Rectal smooth muscle tissue (tissue), 1 donor: ENCODE measurements around the gene ARSG.

Experiments used
- H3K27ac ChIP-seq: one replicate; pipeline ENCODE4 v1.7.0; 2013; ENCODE audit warnings: low read depth, low read length, inconsistent platforms
- H3K27me3 ChIP-seq: one replicate; pipeline ENCODE4 v1.7.0; 2013; ENCODE audit warnings: low read length; ENCODE audit not compliant: control insufficient read depth, insufficient read depth
- H3K36me3 ChIP-seq: one replicate; pipeline ENCODE4 v1.7.0; 2013; ENCODE audit warnings: low read length; ENCODE audit not compliant: control insufficient read depth, insufficient read depth
- H3K4me1 ChIP-seq: one replicate; pipeline ENCODE4 v1.7.0; 2013; ENCODE audit warnings: low read length; ENCODE audit not compliant: control insufficient read depth, insufficient read depth
- H3K4me3 ChIP-seq: one replicate; pipeline ENCODE4 v1.7.0; 2013; ENCODE audit warnings: low read length
- H3K9ac ChIP-seq: one replicate; pipeline ENCODE4 v1.7.0; 2013; ENCODE audit warnings: low read length

ARSG gene

DNA sequence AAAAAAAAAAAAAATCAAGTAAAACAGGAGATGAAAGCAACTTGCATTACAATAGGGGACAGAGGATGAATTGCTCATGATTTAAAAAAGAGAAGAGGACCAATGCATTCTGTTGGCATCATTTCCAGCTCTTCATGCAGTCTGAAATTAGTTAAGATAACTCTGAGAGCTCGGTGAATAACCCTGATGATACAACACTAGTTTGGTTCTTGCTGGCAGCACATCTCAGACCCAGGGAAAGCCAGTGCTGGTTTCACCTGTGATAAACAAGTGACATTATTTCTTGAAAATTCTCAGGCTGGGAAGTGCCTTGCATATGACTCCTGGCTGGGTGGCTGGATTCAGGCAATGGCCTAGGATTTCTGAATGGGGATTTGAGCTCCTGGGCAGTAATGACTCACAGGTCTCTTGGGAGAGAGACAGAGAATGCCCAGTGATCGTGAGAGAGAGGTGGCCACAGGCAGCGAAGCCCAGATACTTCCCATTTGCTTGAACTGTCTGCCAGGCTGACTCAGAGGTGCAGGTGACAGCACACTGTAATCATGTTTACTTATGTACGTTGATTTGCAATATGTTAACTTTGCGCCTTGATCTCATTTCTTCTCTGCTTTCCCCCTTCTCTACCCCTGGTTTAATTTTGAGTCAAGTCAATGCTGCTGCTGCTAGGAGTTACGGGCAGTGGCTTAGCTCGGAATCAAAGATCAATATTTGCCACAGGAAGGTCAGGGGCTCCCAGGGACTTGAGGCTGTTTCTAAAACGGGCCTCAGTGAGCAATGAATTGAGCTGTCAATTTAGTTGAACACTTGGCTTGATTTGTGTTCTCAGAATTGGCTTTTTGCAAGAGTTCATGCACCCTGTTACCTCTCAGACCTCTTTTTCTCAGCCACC lies 27.1 kb downstream of the ARSG start:
- H3K27ac ChIP-seq: no peak overlapping the region
- no peaks in the 10 kb centered on the region for H3K36me3 ChIP-seq
- H3K4me1 ChIP-seq: no peaks in the 10 kb centered on the region
- H3K27me3 ChIP-seq: no peaks in the 10 kb centered on the region
- no peak overlapping the region for H3K4me3 ChIP-seq
- H3K9ac ChIP-seq: no peak overlapping the region

DNA sequence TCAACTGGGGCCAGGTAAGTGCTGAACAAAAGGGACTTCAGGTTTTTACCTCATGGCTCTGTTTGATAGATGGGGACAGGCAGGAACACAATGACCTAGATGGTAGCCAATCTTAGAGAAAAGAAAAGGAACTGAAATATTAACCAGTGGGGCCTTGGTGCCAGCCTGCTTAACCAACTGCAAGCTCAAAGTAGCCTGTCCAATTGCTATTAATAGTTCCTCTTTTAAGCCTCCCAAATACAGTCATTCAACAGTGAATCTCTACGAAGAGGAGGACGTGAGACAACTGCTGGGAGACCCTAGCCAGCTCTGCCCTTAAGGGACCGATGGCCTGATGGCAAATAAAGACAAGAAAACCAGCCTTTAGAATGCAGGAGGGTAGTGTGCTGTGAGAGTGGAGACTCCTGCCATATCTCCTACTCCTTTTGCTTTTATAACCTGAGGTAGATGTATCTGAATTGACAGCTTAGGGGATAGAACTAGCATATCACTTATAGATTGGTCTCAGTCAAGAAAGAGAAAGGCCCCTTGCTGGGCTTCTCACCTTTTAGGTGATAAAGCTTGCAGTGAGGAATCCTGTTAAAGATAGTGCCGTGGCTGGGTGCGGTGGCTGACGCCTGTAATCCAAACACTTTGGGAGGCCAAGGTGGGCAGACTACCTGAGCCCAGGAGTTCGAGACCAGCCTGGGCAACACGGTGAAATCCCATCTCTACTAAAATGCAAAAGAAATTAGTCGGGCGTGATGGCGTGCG lies 28.3 kb downstream of the ARSG start:
- no peaks in the 10 kb centered on the region for H3K4me1 ChIP-seq
- H3K4me3 ChIP-seq: no peak overlapping the region
- H3K9ac ChIP-seq: no peak overlapping the region
- no peaks in the 10 kb centered on the region for H3K27me3 ChIP-seq
- no peak overlapping the region for H3K27ac ChIP-seq
- H3K36me3 ChIP-seq: no peaks in the 10 kb centered on the region

DNA sequence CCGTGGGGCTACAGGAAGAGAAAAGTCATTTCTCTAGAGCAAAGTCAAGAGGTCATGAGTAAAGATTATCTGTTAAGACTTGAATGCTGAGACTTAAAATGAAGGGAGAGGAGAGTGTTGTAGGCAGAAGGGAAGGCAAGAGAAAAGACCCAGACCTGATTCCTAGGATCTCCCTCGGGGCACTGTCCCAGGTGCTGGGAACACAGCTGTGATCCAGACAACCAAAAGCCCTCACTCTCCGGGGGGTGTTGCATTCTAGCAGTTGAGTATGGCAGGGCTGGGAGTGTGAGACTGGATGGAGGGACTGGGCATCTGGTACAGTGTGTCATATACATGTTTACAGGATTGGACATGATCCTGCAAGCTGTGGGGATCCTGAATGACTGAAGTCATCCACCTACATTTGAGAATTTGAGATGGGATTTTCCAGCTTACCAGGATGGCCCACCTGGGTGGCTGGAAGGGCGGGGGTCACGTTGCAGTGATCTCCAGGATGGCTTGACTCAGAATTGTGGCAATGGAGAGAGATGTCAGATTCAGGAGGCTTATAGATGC lies 29.1 kb downstream of the ARSG start:
- H3K27me3 ChIP-seq: no peaks in the 10 kb centered on the region
- H3K4me1 ChIP-seq: no peaks in the 10 kb centered on the region
- no peak overlapping the region for H3K4me3 ChIP-seq
- no peak overlapping the region for H3K9ac ChIP-seq
- H3K36me3 ChIP-seq: no peaks in the 10 kb centered on the region
- no peak overlapping the region for H3K27ac ChIP-seq

DNA sequence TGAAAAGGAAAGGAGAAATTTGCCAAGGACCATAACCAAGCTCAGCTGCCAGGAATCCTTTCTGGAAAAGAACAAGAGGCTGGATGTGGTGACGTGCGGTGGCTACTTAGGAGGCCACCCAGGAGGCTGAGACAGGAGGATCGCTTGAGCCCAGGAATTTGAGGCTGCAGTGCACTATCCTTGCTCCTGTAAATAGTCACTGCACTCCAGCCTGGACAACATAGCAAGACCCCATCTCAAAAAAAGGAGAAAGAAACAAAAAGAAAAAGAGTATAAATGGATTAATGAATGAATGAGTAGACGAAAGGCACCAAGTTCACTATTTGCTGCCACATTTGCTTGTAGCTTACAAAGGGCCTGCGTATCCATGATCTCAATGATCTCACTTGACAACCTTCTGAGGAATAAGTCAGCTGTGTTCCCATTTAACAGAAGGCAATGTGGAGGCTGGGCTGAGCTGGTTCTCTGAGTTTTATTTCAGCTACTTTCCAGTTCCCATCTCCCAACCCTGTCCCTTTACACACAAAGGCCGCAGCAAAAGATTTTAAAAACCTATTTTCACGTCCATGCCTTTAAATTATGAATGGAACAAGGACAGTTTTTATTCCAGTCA lies 29.8 kb downstream of the ARSG start:
- Histone ChIP-seq H3K4me3 (no peak overlapping the region), H3K4me1 (no peaks in the 10 kb centered on the region), H3K36me3 (no peaks in the 10 kb centered on the region), H3K27me3 (no peaks in the 10 kb centered on the region), H3K27ac (no peak overlapping the region), H3K9ac (no peak overlapping the region)

- Histone ChIP-seq H3K4me1 (no peaks in the 10 kb centered on the region), H3K36me3 (no peaks in the 10 kb centered on the region), H3K27me3 (no peaks in the 10 kb centered on the region), H3K9ac (no peak overlapping the region), H3K27ac (no peak overlapping the region), H3K4me3 (no peak overlapping the region)
Measured at GRCh38 chr17:68321556-68321954, 30.3 kb downstream of the ARSG start.

DNA sequence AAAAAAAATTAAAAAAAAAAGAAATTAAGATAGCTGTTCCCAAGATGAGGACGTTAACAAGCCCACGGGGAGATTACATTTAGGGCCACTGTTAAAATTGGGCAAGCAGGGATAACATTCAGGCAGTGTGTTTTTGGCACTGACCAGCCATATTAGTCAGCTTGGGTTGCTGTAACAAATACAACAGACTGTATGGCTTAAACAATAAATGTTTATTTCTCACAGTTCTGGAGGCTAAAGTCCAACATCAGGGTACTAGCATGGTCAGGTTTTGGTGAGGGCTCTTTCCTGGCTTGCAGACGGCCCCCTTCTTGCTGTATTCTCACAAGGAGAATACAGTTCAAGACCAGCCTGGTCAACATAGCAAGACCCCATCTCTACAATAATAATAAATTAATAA lies 31.3 kb downstream of the ARSG start:
- H3K27me3 ChIP-seq: no peaks in the 10 kb centered on the region
- no peak overlapping the region for H3K27ac ChIP-seq
- no peaks in the 10 kb centered on the region for H3K4me1 ChIP-seq
- H3K36me3 ChIP-seq: no peaks in the 10 kb centered on the region
- no peak overlapping the region for H3K9ac ChIP-seq
- no peak overlapping the region for H3K4me3 ChIP-seq

GRCh38 chr17:68324114-68324513 lies 32.8 kb downstream of the ARSG start:
- Histone ChIP-seq H3K27ac (no peak overlapping the region), H3K4me3 (no peak overlapping the region), H3K4me1 (no peaks in the 10 kb centered on the region), H3K27me3 (no peaks in the 10 kb centered on the region), H3K36me3 (no peaks in the 10 kb centered on the region), H3K9ac (no peak overlapping the region)

DNA sequence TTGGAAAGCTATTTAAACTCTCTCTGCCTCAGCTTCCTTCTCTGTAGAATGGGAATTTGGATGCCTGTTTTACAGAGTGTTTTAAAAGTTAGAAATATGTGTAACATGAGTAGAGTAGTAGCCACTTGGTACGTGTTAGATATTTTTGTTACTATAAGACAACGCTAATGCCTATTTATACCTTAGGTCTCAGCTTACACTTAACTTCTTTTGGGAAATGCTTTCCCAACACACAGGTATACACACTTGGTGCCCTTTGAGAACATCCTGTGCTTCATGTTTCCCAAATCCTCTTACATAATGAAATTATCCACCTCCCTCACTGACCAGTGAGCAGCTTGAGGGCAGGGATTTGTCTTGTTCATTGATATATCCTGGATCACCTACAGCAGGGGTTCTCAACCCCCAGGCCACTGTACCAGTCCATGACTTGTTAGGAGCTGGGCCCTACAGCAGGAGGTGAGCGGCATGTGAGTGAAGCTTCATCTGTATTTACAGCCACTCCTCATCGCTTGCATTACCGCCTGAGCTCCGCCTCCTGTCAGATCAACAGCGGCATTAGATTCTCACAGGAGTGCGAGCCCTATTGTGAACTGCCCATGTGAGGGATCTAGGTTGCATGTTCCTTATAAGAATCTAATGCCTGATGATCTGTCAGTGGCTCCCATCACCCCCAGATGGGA lies 33.5 kb downstream of the ARSG start:
- H3K9ac ChIP-seq: no peak overlapping the region
- no peaks in the 10 kb centered on the region for H3K4me1 ChIP-seq
- H3K27ac ChIP-seq: no peak overlapping the region
- H3K36me3 ChIP-seq: no peaks in the 10 kb centered on the region
- no peaks in the 10 kb centered on the region for H3K27me3 ChIP-seq
- no peak overlapping the region for H3K4me3 ChIP-seq

- no peak overlapping the region for H3K27ac ChIP-seq
Measured at GRCh38 chr17:68325961-68326360, 34.7 kb downstream of the ARSG start.

DNA sequence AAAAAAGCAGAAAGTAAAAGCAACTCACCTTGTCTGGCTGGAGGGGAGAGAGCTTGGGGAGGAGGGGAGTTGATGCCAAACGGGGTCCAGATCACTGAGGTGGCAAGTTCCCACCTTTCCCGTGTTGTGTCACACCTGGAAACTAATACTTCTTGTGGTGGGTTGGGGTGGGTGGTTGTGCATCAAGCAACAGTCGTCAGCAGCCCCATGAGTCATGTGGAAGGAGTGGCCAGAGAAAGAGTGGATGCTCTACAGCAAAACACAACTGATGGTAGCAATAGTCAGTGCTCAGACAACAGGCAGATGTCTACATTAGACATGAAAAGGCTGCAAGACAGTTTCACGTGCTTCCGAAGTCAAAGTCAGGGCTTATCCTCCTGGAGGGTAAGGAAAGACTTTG lies 35.4 kb downstream of the ARSG start:
- H3K9ac ChIP-seq: no peak overlapping the region
- no peak overlapping the region for H3K27ac ChIP-seq
- H3K36me3 ChIP-seq: no peaks in the 10 kb centered on the region
- H3K4me3 ChIP-seq: no peak overlapping the region
- H3K27me3 ChIP-seq: no peaks in the 10 kb centered on the region
- H3K4me1 ChIP-seq: no peaks in the 10 kb centered on the region

More at GRCh38 chr17:68325961-68326360, 34.7 kb downstream of the ARSG start:
- H3K4me3 ChIP-seq: no peak overlapping the region
- no peaks in the 10 kb centered on the region for H3K36me3 ChIP-seq
- no peak overlapping the region for H3K9ac ChIP-seq
- H3K4me1 ChIP-seq: no peaks in the 10 kb centered on the region
- no peaks in the 10 kb centered on the region for H3K27me3 ChIP-seq

GRCh38 chr17:68327823-68328557 lies 36.7 kb downstream of the ARSG start:
- Histone ChIP-seq H3K27me3 (no peaks in the 10 kb centered on the region), H3K9ac (no peak overlapping the region), H3K36me3 (no peaks in the 10 kb centered on the region), H3K27ac (no peak overlapping the region), H3K4me3 (no peak overlapping the region), H3K4me1 (no peaks in the 10 kb centered on the region)
